ENCODE data around the gene ACOT12.

The ACOT12 gene

DNA sequence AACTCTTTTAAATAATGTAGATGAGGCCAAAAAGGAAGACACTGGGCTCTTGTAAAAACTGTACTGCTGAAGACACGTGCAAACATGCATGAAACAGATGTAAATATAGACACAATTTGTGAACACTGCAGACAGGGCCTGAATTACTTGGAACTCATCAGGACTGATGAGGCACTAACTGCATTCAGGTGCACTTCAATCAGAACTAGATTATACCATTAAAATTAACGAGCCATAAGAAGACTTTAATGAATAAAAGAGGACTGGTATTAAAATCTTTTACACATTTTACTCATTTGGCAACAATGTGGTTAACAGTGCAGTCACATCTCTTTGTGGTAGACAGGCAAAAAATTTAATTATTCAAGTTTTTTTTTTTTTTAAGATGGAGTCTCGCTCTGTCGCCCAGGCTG, 105.9 kb downstream of the ACOT12 start:
- Histone ChIP-seq H3K27me3 (ENCODE audit: insufficient read depth, low read depth, severe bottlenecking) (no peaks in the 10 kb centered on the region), H3K9me3 (ENCODE audit: severe bottlenecking) (peaks cover 2% of the 10 kb centered on the region), H3K27ac (no peak overlapping the region), H3K4me3 (ENCODE audit: low read depth, low read length) (no peak overlapping the region), H3K36me3 (no peaks in the 10 kb centered on the region)
- TF ChIP-seq, protein P1, sequence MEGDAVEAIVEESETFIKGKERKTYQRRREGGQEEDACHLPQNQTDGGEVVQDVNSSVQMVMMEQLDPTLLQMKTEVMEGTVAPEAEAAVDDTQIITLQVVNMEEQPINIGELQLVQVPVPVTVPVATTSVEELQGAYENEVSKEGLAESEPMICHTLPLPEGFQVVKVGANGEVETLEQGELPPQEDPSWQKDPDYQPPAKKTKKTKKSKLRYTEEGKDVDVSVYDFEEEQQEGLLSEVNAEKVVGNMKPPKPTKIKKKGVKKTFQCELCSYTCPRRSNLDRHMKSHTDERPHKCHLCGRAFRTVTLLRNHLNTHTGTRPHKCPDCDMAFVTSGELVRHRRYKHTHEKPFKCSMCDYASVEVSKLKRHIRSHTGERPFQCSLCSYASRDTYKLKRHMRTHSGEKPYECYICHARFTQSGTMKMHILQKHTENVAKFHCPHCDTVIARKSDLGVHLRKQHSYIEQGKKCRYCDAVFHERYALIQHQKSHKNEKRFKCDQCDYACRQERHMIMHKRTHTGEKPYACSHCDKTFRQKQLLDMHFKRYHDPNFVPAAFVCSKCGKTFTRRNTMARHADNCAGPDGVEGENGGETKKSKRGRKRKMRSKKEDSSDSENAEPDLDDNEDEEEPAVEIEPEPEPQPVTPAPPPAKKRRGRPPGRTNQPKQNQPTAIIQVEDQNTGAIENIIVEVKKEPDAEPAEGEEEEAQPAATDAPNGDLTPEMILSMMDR (IDR thresholded peaks at IDR 0.05; ENCODE audit: low read depth, low read length), result no peak
- DNase-seq, result no peak

GRCh38 chr5:81286059-81286617, 107.8 kb downstream of the ACOT12 start:
- H3K36me3 ChIP-seq, result no peaks in the 10 kb centered on the region
- DNase-seq, result no peak
- H3K27ac ChIP-seq, result no peak overlapping the region
- peaks cover 2% of the 10 kb centered on the region for H3K9me3 ChIP-seq (ENCODE audit: severe bottlenecking)
- H3K27me3 ChIP-seq (ENCODE audit: insufficient read depth, low read depth, severe bottlenecking), result no peaks in the 10 kb centered on the region
- TF ChIP-seq, protein P1 (IDR thresholded peaks at IDR 0.05; ENCODE audit: low read depth, low read length), result no peak
- no peak overlapping the region for H3K4me3 ChIP-seq (ENCODE audit: low read depth, low read length)

DNA sequence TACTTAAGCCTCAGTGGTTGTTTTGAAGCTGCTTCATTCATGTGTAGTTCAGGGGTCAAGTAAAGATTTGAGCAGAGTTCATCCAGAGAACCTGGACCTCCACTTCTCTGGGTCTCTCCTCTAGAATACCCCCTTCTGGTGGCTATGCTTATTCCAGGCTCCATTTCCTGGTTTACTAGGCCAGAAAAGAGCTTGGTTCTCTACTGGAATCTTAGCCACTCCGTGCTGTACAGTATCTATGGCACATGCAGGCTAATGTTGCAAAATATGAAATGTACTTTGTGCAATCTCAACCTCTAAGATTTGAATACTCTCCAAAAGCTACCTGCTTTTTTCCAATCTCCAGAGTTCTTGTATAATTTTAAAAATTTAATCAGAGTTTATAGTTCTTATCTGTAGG, 110.0 kb downstream of the ACOT12 start:
- Histone ChIP-seq H3K27me3 (ENCODE audit: insufficient read depth, low read depth, severe bottlenecking) (no peaks in the 10 kb centered on the region), H3K36me3 (no peaks in the 10 kb centered on the region), H3K27ac (no peak overlapping the region), H3K4me3 (ENCODE audit: low read depth, low read length) (no peak overlapping the region), H3K9me3 (ENCODE audit: severe bottlenecking) (no peaks in the 10 kb centered on the region)
- DNase-seq, result no peak
- TF ChIP-seq, protein P1 (IDR thresholded peaks at IDR 0.05; ENCODE audit: low read depth, low read length), result no peak

Data from WERI-Rb-1 (cell line).